GM21737 (cell line): Measurements from ENCODE around the gene RELN.
"Not testable (repeated sequence)": the region's sequence is repeated elsewhere in the genome, so short reads cannot be mapped to it uniquely, and the experiment has no call there.

Experiments used
- ATAC-seq: cut with Tn5 transposase; IDR thresholded peaks from one replicate; pipeline ENCODE4 v1.9.1; 2021; ENCODE audit warnings: mild to moderate bottlenecking, moderate library complexity; ENCODE audit not compliant: unreplicated experiment

RELN gene

GRCh38 chr7:103944230-103944900 lies 45.1 kb downstream of the RELN start:
- ATAC-seq = no peak

- no peak for ATAC-seq
Measured at GRCh38 chr7:103941976-103942375, 47.5 kb downstream of the RELN start.

- ATAC-seq = no peak
Measured at GRCh38 chr7:103940382-103941268, 48.8 kb downstream of the RELN start.

DNA sequence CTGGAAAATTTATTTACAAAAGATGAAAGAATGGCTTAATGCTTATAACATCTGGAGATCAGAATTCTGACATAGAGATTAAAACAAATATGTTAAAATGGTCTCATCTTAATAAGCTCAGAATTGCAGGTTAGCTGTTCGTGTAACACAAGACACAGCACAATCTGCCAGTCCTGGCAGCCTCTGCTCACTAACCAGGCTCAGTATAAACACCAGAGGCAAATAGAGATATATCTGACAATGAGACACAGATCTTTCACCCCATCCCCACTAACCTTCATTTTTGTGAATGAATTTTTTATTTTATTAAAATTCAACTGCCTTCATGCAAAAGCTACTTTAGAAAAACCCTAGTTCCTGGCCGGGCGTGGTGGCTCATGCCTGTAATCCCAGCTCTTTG lies 51.8 kb downstream of the RELN start:
- ATAC-seq = no peak

DNA sequence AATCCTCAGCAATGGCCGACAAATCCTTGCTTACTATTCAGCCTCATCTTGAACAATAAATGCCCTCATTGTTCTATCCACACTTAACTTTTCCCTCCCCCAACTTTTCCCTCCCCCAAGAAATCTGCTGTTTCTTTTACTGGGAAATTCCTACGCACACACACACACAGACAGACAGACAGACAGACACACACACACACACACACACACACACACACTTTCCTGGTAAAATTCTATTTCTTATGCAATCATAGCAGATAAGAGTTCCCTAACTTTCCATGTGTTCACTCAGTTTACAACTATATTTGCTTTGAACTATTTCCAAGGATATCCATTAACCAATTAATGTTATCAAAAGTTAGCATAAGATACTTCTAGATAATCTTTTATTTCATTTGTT lies 52.9 kb downstream of the RELN start:
- no peak for ATAC-seq

GRCh38 chr7:103934508-103934907 lies 55.0 kb downstream of the RELN start:
- no peak for ATAC-seq

DNA sequence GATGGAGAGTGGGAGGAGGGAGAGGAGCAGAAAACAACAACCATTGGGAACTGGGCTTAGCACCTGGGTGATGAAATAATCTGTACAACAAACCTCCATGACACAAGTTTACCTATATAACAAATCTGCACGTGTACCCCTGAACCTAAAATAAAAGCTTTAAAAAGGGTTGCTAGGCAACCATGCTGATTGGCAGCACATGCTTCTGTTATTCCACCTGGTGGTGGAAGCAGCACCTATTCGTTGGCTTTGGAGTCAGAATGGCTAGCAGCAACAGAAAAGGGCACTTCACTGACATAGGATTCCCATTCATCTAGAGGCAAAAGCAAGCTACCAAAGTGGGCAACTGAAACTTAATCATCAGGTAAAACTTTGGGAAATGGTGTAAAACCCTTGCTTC lies 57.1 kb downstream of the RELN start:
- ATAC-seq = no peak

GRCh38 chr7:103929901-103930311 lies 59.6 kb downstream of the RELN start:
- no peak for ATAC-seq

GRCh38 chr7:103928581-103928980 lies 60.9 kb downstream of the RELN start:
- ATAC-seq = no peak

DNA sequence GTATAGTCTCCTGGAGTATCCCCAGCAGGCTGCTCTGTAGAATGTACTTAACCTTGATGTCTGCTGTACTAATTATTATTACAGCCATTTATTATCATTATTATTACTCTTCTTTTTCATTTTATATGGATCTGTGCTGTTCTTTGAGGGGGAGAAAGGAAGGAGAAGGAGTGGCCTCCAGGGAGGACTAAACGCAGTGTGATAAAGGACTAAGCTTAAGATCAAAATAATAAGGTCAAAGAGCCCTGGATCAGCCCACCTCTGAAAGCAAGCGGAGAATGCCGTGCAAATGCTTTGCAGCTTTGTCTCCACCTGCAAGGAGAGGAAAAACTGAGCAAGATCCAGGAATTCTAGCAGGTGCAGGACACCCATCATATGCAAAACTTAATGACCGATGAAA lies 65.3 kb downstream of the RELN start:
- no peak for ATAC-seq

DNA sequence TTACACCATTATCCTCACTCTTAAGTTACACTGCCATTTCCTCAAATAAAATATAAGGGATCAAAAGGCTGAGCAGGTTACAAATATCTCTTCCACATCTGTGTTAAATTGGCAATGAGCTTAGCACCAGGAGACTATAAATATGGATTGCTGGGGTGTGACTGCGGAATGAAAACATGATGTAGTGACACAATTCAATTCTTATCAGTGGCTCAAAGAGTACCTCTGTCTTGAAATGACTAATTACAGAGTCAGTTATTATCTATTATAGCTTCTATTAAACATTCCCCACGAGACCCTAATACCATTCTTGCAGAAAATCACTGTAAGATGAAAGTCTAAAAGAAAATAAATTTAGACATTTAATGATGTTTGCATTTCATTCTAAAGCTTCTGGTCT lies 67.1 kb downstream of the RELN start:
- ATAC-seq = no peak

GRCh38 chr7:103921692-103922091 lies 67.8 kb downstream of the RELN start:
- ATAC-seq = no peak

DNA sequence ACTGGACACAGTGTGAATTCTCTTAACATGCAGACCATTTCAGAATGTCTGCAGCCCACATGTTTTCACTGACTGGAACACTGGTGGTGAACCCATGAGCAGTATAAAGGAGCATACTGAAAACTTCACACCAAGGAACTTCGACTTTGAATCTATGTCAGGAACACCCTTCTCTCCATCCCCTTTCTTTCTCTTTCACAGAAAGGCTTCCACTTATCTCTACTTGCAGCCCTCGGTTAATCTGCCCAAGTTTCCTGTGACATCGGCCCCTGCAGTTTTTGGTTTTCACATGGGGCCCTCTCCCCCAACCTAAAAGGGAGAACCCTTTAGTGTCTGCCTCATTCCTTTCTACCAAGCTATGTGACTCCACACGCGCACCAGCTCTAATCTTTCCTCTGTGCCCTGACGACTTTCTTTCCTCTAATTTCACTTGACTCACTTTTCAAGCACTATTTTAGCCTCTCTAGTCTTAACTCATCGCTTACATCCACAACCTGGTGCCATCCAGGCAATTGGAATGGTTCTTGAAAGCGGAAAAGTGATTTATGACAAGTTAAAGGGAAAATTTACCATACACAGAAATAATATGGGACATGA lies 70.1 kb downstream of the RELN start:
- ATAC-seq = no peak

DNA sequence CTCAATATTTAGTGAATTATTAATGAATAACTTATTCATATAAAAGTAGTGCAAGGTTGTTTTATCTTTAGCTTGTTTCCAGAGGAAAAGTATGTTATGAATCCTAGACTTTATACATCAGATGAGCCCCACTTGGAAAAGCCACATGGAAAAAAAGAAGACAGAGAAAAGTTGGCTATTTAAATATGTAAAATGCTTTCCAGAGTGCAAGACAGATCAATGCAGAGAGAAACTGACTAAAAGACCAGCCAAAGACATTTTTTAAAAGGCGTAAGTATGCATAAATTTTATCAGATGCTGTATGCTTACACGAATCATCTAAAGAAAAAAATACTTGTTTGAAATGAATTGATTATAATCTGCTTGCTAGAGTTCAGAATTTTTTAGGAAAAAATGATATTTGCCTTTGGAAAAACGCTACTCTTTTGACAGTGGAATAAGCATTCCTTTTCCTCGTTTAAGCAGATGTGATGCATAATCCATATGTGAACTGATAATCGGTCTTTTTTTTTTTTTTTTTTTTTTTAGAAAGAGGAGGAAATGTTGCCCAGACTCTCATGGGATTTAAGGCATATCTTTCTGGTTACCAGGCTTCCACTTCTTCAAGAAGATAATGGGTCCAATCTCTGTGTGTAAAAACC lies 70.7 kb downstream of the RELN start:
- ATAC-seq = no peak

GRCh38 chr7:103915680-103916357 lies 73.6 kb downstream of the RELN start:
- ATAC-seq = no peak

- ATAC-seq = no peak
Measured at GRCh38 chr7:103914147-103914899, 75.1 kb downstream of the RELN start.

DNA sequence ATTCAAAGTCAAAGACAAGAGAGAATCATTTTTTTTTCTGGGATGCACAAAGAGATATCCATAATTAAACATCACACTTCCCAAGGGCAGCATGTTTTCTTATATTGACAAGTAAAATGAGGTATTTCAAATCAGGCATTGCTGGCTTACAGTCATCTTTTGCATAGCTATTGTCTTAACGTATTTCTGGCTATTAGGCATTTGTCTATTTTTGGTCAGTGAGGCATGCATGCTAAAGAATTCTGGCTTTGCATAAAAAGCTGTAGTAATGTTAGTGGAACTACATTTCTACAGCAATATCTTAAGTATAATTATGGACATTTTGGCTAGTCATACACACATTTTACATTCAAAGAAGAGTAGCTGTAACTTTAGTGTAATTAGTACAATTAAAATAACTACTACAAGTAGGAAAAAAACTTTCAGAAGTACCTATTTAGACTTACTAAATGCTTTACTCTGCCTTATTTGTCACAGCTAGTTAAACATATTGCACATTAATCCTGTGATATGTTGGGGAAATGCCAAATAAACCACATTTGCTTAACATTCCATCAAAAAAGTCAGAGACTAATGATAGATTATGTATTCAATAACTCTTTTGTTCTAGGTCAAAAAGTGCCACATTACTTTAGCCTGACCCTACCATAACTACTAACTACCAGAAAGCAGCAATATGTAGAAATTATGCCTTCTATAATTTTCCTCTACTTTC lies 76.4 kb downstream of the RELN start:
- no peak for ATAC-seq

GRCh38 chr7:103911015-103911414 lies 78.4 kb downstream of the RELN start:
- ATAC-seq = not testable (repeated sequence)

DNA sequence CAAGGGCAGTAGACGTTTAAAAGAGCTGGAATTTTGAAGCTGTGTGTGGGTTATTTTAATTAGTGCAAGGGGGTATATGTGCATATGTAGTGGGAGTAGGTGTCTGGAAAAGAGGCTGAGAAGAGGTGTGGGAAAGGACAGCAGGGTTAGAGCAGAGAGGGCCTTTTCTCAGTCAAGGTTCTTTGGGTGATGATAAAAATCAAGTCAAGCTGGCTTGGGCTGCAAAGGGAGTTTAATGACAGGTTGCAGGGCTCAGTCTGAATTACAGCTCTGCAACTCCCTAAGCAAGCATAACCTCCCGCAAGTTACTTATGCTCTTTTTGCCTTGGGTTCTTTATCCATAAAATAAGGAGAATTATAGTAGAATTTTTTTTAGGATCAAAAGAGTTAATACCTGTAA lies 83.5 kb downstream of the RELN start:
- no peak for ATAC-seq

DNA sequence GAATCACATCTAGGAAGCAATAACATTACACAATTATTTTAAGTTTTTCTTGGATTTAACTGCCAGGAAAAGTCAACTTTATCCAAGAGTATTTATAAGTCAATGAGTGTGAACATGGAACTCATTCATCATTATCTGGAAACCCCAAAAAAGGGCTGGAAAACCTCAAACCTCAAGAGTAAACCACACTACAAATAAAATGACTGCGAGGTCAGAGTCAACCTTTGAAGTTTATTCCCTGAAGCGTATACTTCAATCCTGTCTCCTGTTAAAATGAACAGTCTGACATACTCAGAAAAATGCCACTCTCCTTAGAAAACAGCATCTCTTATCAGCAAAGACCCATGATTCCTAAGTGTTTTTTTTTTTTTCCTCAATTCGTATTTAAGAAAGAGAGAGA lies 86.5 kb downstream of the RELN start:
- ATAC-seq = no peak
